MCF 10A (cell line): ENCODE data around the gene XPO4. TPM values are rescaled to one million over a fixed set of nuclear protein-coding genes. Genes with fewer than 3 reads are reported as not detected.
A peak's percentile ranks its signal among the peaks of the same experiment; 100 is the strongest.

Experiments
- BruUV-seq: library from RNA; stranded (reverse); fragments of 400-500 nt; replicated peaks from 2 replicates; lab custom pipeline; 2021; lab: Mats Ljungman, UMichigan
- CTCF ChIA-PET: fragments of 300-600 bp; sonication (Branson Sonifier 250); formaldehyde crosslinking; extraction: SDS; loops from one replicate; lab custom pipeline; 2021; ENCODE audit warnings: antibody characterized with exemption, inconsistent platforms; lab: Yijun Ruan, JAX
- POLR2A ChIA-PET: fragments of 300-600, 350-650 bp; sonication (Branson Sonifier 250); formaldehyde crosslinking; extraction: SDS; loops from one replicate; lab custom pipeline; 2020; ENCODE audit warnings: antibody characterized with exemption, inconsistent platforms; lab: Yijun Ruan, JAX
- DNase-seq: peaks from one replicate; pipeline ENCODE4 v3.0.0-alpha.2; 2018; ENCODE audit not compliant: unreplicated experiment
- H3K27ac Mint-ChIP-seq: one replicate; pipeline ENCODE4 v1.8.0; 2022; ENCODE audit warnings: mild to moderate bottlenecking, low read depth, mixed read lengths; ENCODE audit not compliant: unreplicated experiment
- H3K27me3 Mint-ChIP-seq: one replicate; pipeline ENCODE4 v1.8.0; 2022; ENCODE audit warnings: mixed read lengths; ENCODE audit not compliant: insufficient read depth, unreplicated experiment
- H3K36me3 Mint-ChIP-seq: one replicate; pipeline ENCODE4 v1.8.0; 2022; ENCODE audit warnings: mild to moderate bottlenecking, moderate library complexity, mixed read lengths; ENCODE audit not compliant: insufficient read depth, unreplicated experiment
- H3K4me1 Mint-ChIP-seq: one replicate; pipeline ENCODE4 v1.8.0; 2022; ENCODE audit warnings: mixed read lengths; ENCODE audit not compliant: insufficient read depth, unreplicated experiment
- H3K4me3 Mint-ChIP-seq: one replicate; pipeline ENCODE4 v1.8.0; 2022; ENCODE audit warnings: mild to moderate bottlenecking, moderate library complexity, mixed read lengths; ENCODE audit not compliant: unreplicated experiment
- H3K9me3 Mint-ChIP-seq: one replicate; pipeline ENCODE4 v1.8.0; 2022; ENCODE audit warnings: mixed read lengths; ENCODE audit not compliant: unreplicated experiment
- CTCF ChIP-seq: fragments of 200-600 bp; IDR thresholded peaks from one replicate; pipeline ENCODE4 v1.8.0; 2022; ENCODE audit warnings: antibody characterized with exemption, mild to moderate bottlenecking; ENCODE audit not compliant: unreplicated experiment
- intact Hi-C: fragments of 100-400 bp; cut with micrococcal nuclease; formaldehyde crosslinking; loops from 2 replicates; pipeline ENCODE4 v1.14.1; 2022
- total RNA-seq: library from RNA; stranded (reverse); gene quantifications from 2 replicates; pipeline ENCODE4 v1.2.3, GENCODE V29; 2022

XPO4 gene
- total RNA-seq, 1 experiment from 2014 or later, result 25.8 TPM

- intact Hi-C loops, result no loop called here
- no TSS peak for BruUV-seq
- Mint-ChIP-seq H3K27ac (no peak overlapping the region), H3K4me3 (no peak overlapping the region), H3K4me1 (no peaks in the 10 kb centered on the region), H3K9me3 (no peaks in the 10 kb centered on the region), H3K36me3 (peaks cover 21% of the 10 kb centered on the region), H3K27me3 (no peaks in the 10 kb centered on the region)
- TF ChIP-seq CTCF, result no peak
- DNase-seq, result no peak
- CTCF ChIA-PET, result interaction anchor here (0.7 to 2.8 kb wide), 3 partner anchors 19 to 78 kb away, joined by 3 to 18 read pairs (median 3); no protein-coding TSS in a partner anchor
- POLR2A ChIA-PET, result interaction anchor here (0.8 to 2.8 kb wide), 3 partner anchors 14 to 54 kb away, joined by 3 to 8 read pairs (median 8); partner anchors contain the start of gene XPO4
Observed at GRCh38 chr13:20848203-20848602, 54.3 kb downstream of the XPO4 start.

- no TSS peak for BruUV-seq
- CTCF ChIA-PET, result interaction anchor here (0.6 to 2.8 kb wide), 2 partner anchors 18 to 54 kb away, joined by 3 to 18 read pairs; no protein-coding TSS in a partner anchor
- no peak for TF ChIP-seq CTCF
- intact Hi-C loops, result no loop called here
- no peak overlapping the region for H3K4me3 Mint-ChIP-seq
- H3K4me1 Mint-ChIP-seq, result no peaks in the 10 kb centered on the region
- no peaks in the 10 kb centered on the region for H3K9me3 Mint-ChIP-seq
- DNase-seq, result no peak
- H3K27me3 Mint-ChIP-seq, result no peaks in the 10 kb centered on the region
- POLR2A ChIA-PET, result interaction anchor here (0.8 to 2.8 kb wide), 6 partner anchors 9 to 80 kb away, joined by 3 to 8 read pairs (median 3); partner anchors contain the start of gene XPO4
- H3K36me3 Mint-ChIP-seq, result peaks cover 21% of the 10 kb centered on the region
- H3K27ac Mint-ChIP-seq, result no peak overlapping the region
Observed at GRCh38 chr13:20847296-20847695, 55.2 kb downstream of the XPO4 start.

- CTCF ChIA-PET, result interaction anchor here (3.8 kb wide), 1 partner anchor 14 kb away, joined by 27 read pairs; no protein-coding TSS in a partner anchor
- Mint-ChIP-seq H3K27me3 (no peaks in the 10 kb centered on the region), H3K4me3 (no peak overlapping the region), H3K27ac (no peak overlapping the region), H3K9me3 (no peaks in the 10 kb centered on the region), H3K36me3 (peaks cover 26% of the 10 kb centered on the region), H3K4me1 (no peaks in the 10 kb centered on the region)
- no TSS peak for BruUV-seq
- intact Hi-C loops, result no loop called here
- TF ChIP-seq CTCF, result no peak
- no peak for DNase-seq
- POLR2A ChIA-PET, result no interaction called here
Observed at GRCh38 chr13:20843166-20843565, 59.4 kb downstream of the XPO4 start.

- BruUV-seq, result no TSS peak
- ChIA-PET CTCF (interaction anchor here (1.0 to 3.8 kb wide), 2 partner anchors 12 to 346 kb away, joined by 3 to 27 read pairs; no protein-coding TSS in a partner anchor), POLR2A (interaction anchor here (0.7 to 2.0 kb wide), 4 partner anchors 8 to 61 kb away, joined by 3 to 5 read pairs (median 4); no protein-coding TSS in a partner anchor)
- H3K4me3 Mint-ChIP-seq, result no peak overlapping the region
- H3K27me3 Mint-ChIP-seq, result no peaks in the 10 kb centered on the region
- H3K9me3 Mint-ChIP-seq, result no peaks in the 10 kb centered on the region
- DNase-seq, result no peak
- intact Hi-C loops, result no loop called here
- H3K36me3 Mint-ChIP-seq, result peaks cover 42% of the 10 kb centered on the region
- peak overlapping the region; percentile 39 for H3K27ac Mint-ChIP-seq
- H3K4me1 Mint-ChIP-seq, result no peaks in the 10 kb centered on the region
- TF ChIP-seq CTCF, result no peak
Observed at GRCh38 chr13:20840568-20840967, 62.0 kb downstream of the XPO4 start.
